ENCODE results near the gene MAP1B.
"Not testable (repeated sequence)": the region's sequence is repeated elsewhere in the genome, so short reads cannot be mapped to it uniquely, and the experiment has no call there.

The MAP1B gene

GRCh38 chr5:72161951-72162350, 54.7 kb downstream of the MAP1B start:
- no peak for DNase-seq (ENCODE audit: low spot score)

DNA sequence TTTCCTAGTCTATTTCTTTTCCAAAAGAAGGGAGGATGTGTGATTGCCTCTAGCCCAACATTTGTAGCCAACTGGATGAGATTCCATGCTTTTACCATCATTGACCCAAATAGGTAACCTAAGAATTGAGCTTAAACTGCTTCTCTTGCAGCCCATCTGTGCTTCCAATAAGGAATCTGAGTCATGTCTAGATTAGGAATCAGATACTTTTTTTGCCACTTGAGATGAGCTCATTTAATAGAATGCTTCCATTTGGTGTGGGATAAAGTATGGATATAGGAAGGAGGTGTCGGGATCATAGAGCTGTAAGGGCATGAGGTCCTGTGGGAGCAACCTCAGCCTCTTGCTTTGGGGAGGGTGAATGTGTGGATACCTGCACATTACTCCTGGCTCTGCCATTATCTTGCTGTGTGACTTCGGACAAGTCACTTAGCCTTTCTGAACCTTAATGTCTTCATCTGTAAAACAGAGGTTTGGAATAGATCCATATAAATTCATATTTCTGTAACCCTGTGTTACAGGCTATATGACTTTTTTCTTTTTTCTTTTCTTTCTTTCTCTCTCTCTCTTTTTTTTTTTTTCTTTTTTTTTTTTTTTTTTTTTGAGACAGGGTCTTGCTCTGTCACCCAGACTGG, 56.2 kb downstream of the MAP1B start:
- no peak for DNase-seq (ENCODE audit: low spot score)

- DNase-seq (ENCODE audit: low spot score) = no peak
Observed at GRCh38 chr5:72166070-72166979, 59.0 kb downstream of the MAP1B start.

DNA sequence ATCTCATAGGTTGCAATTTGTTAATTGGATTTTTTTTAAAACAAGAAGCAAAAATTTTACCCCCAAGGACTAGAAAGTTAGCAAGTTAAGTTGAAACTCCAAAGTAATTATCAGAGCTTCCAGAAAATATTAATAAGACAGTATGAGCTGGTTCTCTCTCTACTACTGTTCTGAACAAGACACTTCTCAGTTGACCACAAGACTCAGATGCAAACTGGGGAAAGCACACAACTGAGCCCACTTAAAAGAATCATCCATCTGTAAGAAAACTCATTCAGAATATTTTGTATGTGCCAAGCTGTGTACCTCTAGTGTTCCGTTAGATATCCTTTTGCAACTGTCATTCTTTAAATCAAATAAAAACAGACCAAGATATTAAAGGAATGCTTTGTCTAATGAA, 60.0 kb downstream of the MAP1B start:
- DNase-seq (ENCODE audit: low spot score) = no peak

- no peak for DNase-seq (ENCODE audit: low spot score)
Observed at GRCh38 chr5:72167804-72168203, 60.5 kb downstream of the MAP1B start.

GRCh38 chr5:72170101-72170500, 62.8 kb downstream of the MAP1B start:
- no peak for DNase-seq (ENCODE audit: low spot score)

DNA sequence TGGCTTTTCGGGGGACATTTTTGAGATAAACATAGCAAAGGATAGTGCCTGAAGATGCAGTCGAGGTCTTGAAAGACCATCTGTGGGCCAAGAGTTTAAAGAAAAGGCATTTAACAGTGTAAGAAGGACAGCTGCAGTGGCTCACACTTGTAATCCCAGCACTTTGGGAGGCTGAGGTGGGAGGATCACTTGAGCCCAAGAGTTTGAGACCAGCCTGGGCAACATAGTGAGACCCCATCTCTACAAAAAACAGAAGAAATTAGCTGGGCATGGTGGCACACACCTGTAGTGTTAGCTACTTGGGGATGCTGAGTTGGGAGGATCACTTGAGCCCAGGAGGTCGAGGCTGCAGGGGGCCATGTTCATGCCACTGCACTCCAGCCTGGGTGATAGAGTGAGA, 63.9 kb downstream of the MAP1B start:
- not testable (repeated sequence) for DNase-seq (ENCODE audit: low spot score)

DNA sequence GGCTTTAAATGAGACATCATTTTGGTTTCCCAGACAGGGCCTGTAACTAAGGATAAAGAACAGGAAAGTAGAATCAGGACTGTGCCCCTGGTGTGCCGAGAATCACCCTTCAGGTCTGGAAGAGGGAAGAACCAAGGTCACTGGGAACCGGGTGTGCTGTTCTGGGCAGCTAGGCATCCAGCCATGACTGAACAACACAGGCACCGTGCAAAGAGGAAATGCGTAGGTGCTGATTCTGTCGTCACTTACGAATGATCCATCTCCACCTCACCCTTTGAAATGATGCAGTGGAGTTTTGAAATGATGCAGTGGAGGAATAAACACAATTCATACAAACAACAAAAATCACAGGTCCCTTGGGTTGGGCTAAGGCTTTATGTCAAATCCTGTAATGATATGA, 64.4 kb downstream of the MAP1B start:
- DNase-seq (ENCODE audit: low spot score) = no peak

DNA sequence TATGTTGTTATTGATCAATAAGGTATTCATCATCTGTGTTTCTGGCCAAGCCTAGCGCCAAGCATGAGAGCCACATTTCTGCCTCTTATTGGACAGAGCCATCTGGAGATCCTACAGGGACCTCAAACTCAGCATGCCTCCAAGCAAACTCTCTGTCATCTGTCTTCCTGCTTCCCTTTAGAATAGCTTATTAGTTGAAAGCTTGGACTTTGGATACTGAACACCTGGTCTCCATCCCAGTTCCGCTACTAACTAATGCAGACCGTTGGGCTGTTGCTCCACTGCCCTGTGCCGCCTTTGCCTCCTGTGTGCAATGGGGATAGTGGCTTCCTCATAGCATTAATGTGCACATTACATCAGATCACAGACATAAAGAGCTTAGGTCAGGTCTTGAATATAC, 65.5 kb downstream of the MAP1B start:
- no peak for DNase-seq (ENCODE audit: low spot score)

DNA sequence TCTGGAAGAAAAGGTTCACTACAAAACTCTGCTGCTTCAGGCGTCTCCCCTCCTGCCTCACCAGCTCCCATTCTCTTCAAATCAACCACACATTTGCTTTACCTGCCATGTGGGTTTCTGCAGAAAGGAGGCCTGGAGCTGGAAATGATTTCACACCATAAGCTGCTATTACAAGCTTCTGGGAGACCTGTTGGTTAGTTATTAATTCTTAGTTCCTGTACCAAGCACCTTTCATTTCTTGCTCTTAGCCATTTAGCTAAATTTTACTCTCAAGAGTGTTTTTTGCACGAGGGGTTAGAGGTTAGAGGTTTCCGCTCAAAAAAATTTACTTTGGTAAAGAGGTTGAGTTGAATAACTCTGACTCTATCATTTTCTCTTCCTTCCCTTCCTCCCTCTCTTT, 70.3 kb downstream of the MAP1B start:
- no peak for DNase-seq (ENCODE audit: low spot score)

DNA sequence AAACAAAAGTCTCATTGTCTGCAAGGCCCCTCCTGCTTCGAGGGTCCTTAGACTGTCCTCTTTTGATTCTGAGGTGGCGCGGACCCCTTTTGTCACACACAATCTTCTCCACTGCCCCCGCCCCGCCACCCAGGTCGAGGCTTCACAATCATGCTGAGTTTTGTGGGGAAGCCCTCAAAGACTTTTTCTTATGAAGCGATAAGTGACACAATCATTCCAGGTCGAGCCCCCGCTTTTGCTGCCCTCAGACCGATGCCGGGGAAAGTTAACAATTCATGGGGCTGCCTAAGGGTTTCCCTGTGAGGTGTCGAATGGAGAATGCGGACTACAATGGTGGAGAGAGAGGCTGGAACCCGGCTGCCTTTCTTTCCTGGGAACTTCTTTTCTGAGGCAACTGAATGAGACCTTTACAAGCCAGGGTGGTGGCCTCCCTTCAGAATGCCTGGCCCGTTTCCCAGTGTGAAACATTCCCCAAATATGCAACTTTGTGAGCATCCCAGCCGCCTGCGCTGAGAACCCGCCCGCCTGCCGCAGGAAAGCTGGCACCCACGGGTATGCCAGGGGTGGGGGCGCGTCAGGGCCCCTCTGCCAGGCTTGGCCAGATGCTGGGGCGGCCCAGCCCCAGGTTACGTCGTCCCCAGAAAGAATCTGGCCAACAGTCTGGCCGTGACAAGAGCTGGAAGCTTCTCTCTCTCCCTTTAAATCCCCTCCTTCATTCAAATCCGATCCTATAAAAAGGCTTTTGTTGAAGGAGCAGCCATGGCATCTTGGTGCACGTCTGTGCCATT, 71.9 kb downstream of the MAP1B start:
- no peak for DNase-seq (ENCODE audit: low spot score)

DNA sequence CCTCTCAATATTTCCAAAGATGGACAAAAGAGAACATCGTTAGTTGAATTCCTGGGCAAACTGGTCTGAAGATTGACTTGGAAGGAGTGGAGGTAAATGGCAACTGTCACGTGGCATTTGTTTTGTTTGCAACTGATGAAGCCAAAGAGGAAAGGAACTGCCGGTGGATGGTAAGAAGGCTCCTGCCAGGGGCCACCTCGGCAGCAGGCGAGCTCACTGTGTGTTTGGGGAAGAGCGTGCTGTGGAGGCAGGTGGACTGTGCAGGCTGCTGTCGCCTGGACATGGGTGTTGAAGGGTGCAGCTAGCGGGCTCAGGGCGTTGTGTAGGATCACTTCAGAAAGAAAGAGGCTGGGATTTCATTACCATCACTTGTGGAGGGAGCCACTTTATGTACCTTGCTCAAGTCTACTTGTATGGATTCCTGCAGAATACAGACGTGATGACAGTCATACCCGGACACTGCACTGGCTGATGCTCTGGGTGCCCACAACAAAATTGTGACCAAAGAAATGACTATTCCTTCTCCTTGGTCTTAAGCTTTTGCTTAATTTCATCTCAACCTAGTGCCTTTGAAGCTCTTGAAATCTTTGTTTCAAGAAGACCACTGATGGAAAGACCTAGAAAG, 72.7 kb downstream of the MAP1B start:
- DNase-seq (ENCODE audit: low spot score) = no peak

DNA sequence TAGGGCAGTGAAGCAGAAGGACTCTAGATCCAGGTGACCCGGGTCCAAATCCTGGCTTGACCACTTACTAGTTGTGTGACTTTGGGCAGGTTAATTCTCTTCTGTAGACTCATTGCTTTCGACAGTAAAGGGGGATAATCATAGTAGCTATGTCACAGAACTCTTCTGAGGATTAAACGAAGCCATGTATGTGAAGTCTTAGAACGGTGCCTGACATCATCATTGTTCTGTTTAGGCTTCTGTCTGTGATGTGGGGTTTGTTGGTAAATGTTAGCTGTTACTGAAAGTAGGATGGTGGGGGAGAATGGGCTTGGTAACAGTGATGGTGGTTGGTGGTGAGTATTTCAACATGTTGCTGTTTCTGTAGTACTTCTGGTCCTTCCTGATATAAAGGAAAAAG, 73.7 kb downstream of the MAP1B start:
- DNase-seq (ENCODE audit: low spot score) = no peak

DNA sequence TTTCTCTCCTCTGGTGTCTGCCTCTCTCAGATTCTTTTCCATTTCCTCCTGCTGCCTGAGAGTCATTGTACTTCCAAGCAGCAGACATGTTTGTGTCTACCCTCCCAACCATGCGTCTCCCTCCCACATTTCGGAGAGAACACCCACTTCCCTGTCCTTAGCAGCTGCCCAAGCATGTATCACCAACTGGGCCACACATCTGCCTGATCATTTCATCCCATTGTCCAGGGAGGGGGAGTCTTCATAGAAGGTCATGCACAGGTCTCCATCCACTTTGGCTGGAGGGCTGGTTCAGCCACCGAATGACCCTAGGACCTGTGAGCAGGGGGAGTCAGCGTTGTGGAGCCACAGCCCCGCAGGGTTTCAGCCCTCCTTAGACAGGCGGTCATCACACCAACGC, 75.4 kb downstream of the MAP1B start:
- DNase-seq (ENCODE audit: low spot score) = no peak

- no peak for DNase-seq (ENCODE audit: low spot score)
Observed at GRCh38 chr5:72183101-72183520, 75.8 kb downstream of the MAP1B start.

DNA sequence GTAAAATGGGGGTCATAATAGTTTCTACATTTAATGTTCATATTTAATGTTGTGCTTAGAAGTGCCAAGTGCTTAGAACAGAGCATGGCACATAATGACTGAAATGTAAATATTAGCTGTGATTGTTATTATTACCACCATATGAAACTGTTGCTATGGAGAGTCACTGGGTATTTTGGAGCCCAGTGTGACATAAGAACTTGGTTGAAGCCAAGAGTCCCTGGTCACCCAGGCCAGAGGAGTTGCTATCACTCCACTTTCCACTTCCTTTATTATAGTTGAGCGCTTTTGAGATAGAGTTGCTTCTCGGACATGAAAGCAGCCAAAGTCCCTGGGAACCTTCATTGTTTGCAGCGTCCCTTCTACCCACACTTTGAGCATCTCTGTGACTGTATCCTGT, 77.1 kb downstream of the MAP1B start:
- DNase-seq (ENCODE audit: low spot score) = no peak

DNA sequence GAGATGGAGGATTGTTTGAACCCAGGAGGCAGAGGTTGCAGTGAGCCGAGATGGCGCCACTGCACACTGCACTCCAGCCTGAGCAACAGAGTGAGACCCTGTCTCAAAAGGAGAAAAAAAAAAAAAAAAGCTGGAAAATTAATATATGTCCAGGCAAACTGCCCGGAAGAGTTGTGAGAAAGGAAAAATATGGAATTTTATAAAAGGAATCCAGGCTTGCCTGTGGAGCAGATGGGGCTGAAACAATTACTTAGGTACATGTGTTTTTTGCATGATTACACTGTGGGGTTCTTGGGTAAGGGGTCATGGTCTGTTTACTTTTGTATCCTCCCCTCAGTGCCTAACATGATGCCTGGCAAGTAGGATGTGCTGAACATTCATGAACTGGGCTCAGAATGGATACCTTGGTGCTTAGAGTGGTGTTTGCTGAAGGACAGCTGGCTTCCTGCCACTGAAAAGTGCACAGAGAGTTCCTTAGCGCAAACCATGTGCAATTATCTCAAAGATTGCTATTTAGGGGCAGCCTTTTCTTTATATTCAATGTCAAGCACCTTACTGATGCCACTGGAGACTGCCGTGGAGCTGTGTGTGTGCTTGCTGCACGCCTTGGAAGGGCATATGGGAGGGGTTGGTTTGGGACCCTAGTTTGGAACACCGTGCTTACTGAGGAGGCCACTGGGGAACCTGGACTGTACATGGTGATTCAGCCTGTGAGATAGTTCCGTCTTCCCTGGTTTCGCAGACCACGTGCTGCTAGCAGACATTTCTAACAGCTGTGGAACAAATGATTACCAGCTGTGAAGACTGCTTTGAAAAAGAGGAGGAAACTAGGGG, 78.4 kb downstream of the MAP1B start:
- no peak for DNase-seq (ENCODE audit: low spot score)

DNA sequence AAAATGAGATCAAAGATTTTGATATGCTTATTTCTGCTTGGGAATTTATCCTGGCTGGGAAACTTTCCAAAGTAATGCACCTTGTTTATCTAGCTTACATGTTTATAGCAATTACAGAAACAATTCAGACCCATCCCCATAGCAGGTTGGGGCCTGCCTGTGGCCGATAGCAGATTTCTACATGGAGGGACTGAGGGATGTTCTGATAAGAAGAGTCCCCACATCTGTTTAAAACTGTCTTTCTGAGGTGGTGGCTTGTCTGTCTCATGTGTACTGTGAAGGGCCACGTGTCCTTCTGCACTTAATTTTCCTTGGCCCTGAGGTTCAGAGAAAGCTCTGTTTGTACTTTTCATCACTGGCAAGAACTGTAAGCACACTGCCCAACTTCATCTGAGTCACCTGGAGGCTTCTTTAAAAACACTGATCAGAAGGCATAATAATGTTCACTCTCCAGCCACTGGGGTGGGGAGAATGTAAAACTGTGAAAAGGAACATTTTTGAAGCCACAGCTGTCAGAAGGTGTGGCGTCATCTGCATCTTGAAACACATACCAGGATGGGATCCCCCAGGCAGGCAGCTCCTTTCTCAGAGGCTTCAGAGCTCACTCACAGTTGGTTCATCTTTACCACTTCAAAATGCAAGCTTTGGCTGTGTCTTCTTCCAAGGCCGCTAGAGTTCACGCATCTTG, 80.3 kb downstream of the MAP1B start:
- no peak for DNase-seq (ENCODE audit: low spot score)

GRCh38 chr5:72188166-72188565, 80.9 kb downstream of the MAP1B start:
- no peak for DNase-seq (ENCODE audit: low spot score)

DNA sequence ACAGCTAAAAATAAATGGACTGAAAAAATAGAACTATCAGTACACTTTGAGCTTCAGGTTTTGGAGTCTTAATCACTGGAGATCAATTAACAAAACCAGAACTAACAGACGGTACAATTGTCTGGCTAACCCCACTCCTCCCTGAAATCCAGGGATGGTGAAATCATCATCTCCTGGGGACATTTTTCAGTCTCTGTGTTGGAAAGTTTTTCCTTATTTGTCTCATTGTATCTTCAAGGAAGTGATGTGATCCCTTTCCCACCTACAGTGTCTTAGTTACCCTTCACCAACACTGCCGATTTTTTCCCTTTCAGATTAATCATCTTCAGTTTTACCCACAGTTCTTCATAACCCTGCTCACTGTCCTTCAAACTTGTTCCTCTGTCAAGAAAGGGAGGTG, 81.9 kb downstream of the MAP1B start:
- DNase-seq (ENCODE audit: low spot score) = no peak

GRCh38 chr5:72191404-72191803, 84.1 kb downstream of the MAP1B start:
- no peak for DNase-seq (ENCODE audit: low spot score)

Measured in HuH-7 (cell line).